Ovary (tissue), 9 donors: ENCODE results near the gene TTC9B. TPM values are rescaled to one million over a fixed set of nuclear protein-coding genes. Genes with fewer than 3 reads are reported as not detected.

Source experiments
- DNase-seq, 5 donors: peaks; one replicate each; pipeline ENCODE4 v3.0.0-alpha.2; 2019 to 2020
- H3K27ac ChIP-seq, 2 donors: fragments of 200-600 bp; one replicate each; pipeline versions ENCODE4 v1.5.1 to v1.8.0; 2019 to 2022
- H3K27me3 ChIP-seq: fragments of 200-600 bp; one replicate; pipeline ENCODE4 v1.8.0; 2022
- H3K36me3 ChIP-seq: fragments of 200-600 bp; sonication (generic); one replicate; pipeline ENCODE4 v1.5.1; 2019
- H3K4me1 ChIP-seq: one replicate; pipeline ENCODE4 v1.8.1; 2013; ENCODE audit warnings: mild to moderate bottlenecking, moderate library complexity; ENCODE audit not compliant: insufficient read depth
- H3K4me3 ChIP-seq: fragments of 200-600 bp; sonication (generic); one replicate; pipeline ENCODE4 v1.5.1; 2017
- H3K9me3 ChIP-seq, 2 donors: fragments of 200-600 bp in 1 of 2; sonication (generic) in 1 of 2; one replicate each; pipeline versions ENCODE4 v1.5.1 to v1.8.1; 2013 to 2019; ENCODE audit warnings: mild to moderate bottlenecking in 1 of 2, moderate library complexity in 1 of 2
- EP300 ChIP-seq: sonication (generic); formaldehyde crosslinking; IDR thresholded peaks from one replicate; pipeline ENCODE4 v1.6.1; 2017; ENCODE audit warnings: antibody characterized with exemption
- POLR2A ChIP-seq: fragments of 450-650 bp; IDR thresholded peaks from one replicate; pipeline ENCODE4 v1.6.1; 2017; ENCODE audit warnings: antibody characterized with exemption, mild to moderate bottlenecking, moderate library complexity
- WGBS, 3 donors: extraction: QIAGEN DNeasy Blood & Tissue Kit in 1 of 3; methylation state at CpG; one replicate each; pipeline versions ENCODE4 v1.1.5 to v1.1.7; 2013 to 2017; 5-methylcytosine and 5-hydroxymethylcytosine counted together
- intact Hi-C, 4 donors: fragments of 100-400 bp; cut with DNase I; formaldehyde crosslinking; loops; one replicate each; pipeline versions ENCODE4 v1.11.0 to v1.15.1; 2022 to 2023
- polyA plus RNA-seq, 2 donors: library from polyadenylated mRNA; stranded (reverse); fragments of 200-250 nt in 1 of 2; fragments of 350-450 nt in 1 of 2; fragmentation: Illumina TruSeq in 1 of 2; extraction: RNeasy Lipid Tissue Mini Kit (QIAGEN cat#74804) in 1 of 2; gene quantifications; one replicate each; pipeline ENCODE4 v1.2.3, GENCODE V29; 2013 to 2014
- total RNA-seq, 7 donors: library from RNA; depleted of rRNA in 2 of 7; stranded (reverse); fragments of >200 nt in 2 of 7; fragmentation: NEBNext Ultra II Directional in 3 of 7; extraction: Animal tissue kit (Norgen Biotek cat#: 25700) in 3 of 7; gene quantifications; one replicate each; pipeline versions ENCODE4 v1.1.0 to v1.2.4, GENCODE V29; 2016 to 2023
- TF ChIP-seq, protein P1 (sequence below), 3 donors: fragments of 450-650 bp in 2 of 3; fragments of 200-600 bp in 1 of 3; IDR thresholded peaks; one replicate each; pipeline versions ENCODE4 v1.5.1 to v1.8.0; 2016 to 2022; ENCODE audit warnings: antibody characterized with exemption in 3 of 3, mild to moderate bottlenecking in 1 of 3
- donor health status: DM: no; HTN: no; CAD: no; lungs with moderate emphysema.
- donor health status: DM: no; HTN: no; CAD: no.
- donor health status: Bipolar disorder and iron deficiency.
- donor health status: DM: yes; HTN: yes; CAD: no.
- donor health status: DM: no; HTN: no; CAD: no.
- donor health status: DM: yes; HTN: yes; CAD: no.

Gene TTC9B
- total and polyA plus RNA-seq, 9 donors, result not detected

DNA sequence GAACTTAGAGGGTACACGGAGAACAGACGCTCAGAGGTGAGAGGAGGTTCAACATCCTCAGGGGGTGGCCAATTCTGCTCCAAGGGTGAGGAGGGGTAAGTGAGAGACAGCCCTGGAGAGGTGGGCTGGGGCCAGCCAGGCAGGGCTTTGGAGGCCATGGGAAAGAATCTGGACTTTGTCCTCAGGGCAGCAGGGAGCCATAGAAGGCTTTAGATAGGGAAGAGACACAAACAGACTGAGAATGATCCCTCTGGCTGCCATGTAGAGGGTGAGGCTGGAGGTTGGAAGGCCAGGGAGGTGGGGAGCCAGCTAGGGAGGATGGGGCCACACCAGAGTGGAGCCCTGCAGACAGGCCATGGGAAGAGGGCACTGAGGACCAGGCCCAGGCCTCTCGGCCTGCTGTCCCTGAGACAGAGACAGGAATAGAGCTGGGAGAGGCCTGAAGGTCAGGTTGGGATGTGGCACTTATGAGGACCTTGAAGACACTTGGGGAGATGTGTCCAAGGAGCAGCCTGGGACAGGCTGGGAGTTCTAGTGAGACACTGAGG, 37.5 kb upstream of the TTC9B start:
- TF ChIP-seq, protein P1, sequence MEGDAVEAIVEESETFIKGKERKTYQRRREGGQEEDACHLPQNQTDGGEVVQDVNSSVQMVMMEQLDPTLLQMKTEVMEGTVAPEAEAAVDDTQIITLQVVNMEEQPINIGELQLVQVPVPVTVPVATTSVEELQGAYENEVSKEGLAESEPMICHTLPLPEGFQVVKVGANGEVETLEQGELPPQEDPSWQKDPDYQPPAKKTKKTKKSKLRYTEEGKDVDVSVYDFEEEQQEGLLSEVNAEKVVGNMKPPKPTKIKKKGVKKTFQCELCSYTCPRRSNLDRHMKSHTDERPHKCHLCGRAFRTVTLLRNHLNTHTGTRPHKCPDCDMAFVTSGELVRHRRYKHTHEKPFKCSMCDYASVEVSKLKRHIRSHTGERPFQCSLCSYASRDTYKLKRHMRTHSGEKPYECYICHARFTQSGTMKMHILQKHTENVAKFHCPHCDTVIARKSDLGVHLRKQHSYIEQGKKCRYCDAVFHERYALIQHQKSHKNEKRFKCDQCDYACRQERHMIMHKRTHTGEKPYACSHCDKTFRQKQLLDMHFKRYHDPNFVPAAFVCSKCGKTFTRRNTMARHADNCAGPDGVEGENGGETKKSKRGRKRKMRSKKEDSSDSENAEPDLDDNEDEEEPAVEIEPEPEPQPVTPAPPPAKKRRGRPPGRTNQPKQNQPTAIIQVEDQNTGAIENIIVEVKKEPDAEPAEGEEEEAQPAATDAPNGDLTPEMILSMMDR (IDR thresholded peaks at IDR 0.05), result no peak
- TF ChIP-seq EP300 (no peak), POLR2A (no peak)
- Histone ChIP-seq H3K27me3 (no peaks in the 10 kb centered on the region), H3K4me1 (no peaks in the 10 kb centered on the region), H3K9me3 (no peaks in the 10 kb centered on the region), H3K4me3 (no peak overlapping the region), H3K36me3 (no peaks in the 10 kb centered on the region), H3K27ac (no peak overlapping the region)
- WGBS, 3 donors, result 85 to 89% (median 88%) methylated on average over 3 of the region's 3 CpGs
- no peak for DNase-seq
- intact Hi-C loops, result no loop called here

DNA sequence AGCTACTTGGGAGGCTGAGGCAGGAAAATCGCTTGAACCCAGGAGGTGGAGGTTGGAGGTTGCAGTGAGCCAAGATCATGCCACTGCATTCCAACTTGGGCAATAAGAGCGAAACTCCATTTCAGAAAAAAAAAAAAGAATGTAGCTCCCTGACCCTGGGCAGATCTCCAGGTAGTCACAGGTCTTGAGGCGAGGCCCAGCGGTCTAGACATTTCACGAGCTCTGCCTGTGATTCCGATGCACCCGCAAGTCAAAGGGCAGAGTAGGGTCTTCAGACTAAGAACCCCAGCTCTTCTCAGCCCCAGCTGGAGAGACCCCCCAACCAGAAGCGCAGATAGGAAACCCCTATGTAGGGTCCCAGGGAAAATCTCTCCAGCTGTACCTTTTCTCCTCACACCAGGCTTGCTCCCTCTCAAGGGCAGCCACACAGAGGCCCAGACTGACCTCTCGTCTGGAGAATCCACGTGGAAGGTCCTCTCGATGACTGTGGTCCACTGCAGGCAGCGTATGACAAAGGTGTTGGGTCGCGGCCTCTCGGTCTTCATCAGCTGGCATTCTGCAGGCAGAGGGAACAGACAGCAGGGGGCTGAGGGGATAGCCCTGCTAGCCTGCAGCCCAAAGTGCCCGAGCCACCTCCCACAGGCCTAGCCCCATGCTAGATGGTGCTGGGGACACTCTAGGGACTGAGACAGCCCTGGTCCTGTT, 36.7 kb upstream of the TTC9B start:
- Histone ChIP-seq H3K27ac (no peak overlapping the region), H3K36me3 (no peaks in the 10 kb centered on the region), H3K9me3 (no peaks in the 10 kb centered on the region), H3K4me1 (no peaks in the 10 kb centered on the region), H3K4me3 (no peak overlapping the region), H3K27me3 (no peaks in the 10 kb centered on the region)
- WGBS, 3 donors, result 94 to 95% (median 95%) methylated on average over 16 of the region's 16 CpGs
- intact Hi-C loops, result no loop called here
- TF ChIP-seq, protein P1 (IDR thresholded peaks at IDR 0.05), result no peak
- TF ChIP-seq EP300, result no peak
- no peak for TF ChIP-seq POLR2A
- no peak for DNase-seq

DNA sequence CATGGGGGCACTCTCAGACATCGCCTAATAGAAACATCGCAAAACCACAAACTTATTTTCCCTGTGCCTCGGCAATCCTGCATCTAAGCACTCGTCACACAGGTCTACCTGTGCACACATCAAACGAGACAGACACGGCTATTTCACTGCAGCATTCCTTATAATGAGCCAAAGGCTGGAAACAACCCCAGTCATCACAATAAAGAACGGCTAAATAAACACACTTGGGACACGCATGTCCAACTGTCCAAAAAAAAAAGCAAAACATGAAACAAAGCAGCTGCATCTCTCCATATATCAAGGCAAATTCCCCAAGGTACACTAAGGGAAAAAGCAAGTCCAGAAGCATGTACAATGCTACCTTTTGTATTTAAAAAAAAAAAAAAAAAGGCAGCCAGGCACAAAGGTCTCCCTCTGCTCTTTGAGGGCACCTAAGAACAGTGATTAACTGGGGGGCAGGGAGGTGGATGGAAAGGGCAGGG, 35.5 kb upstream of the TTC9B start:
- Histone ChIP-seq H3K4me3 (no peak overlapping the region), H3K36me3 (no peaks in the 10 kb centered on the region), H3K27ac (no peak overlapping the region), H3K4me1 (no peaks in the 10 kb centered on the region), H3K9me3 (no peaks in the 10 kb centered on the region), H3K27me3 (no peaks in the 10 kb centered on the region)
- intact Hi-C loops, result no loop called here
- 26 to 47% (median 33%) methylated on average over 8 of the region's 8 CpGs for WGBS, 3 donors
- DNase-seq, result no peak
- TF ChIP-seq POLR2A (no peak), EP300 (no peak)
- TF ChIP-seq, protein P1 (IDR thresholded peaks at IDR 0.05), result no peak

DNA sequence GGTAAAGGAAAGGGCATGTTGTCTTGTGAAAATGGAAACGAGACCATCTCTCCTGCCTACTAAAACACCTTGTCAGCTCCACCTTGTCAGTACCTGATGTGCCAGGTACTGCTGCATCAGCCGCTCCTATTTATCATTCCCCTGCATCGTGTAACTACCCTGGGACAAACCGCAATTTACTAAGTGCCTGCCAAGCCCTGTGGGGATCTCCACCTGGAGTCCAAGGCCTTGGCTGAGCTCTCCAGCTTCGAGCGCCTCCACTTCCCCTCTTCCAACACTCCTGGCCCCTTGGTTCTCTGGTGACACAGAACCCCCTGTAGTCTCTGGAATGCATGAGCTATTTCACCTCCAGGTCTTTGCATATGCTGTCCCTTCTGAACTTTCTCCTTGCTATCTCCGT, 34.2 kb upstream of the TTC9B start:
- intact Hi-C loops, result no loop called here
- Histone ChIP-seq H3K4me1 (no peaks in the 10 kb centered on the region), H3K4me3 (no peak overlapping the region), H3K27ac (no peak overlapping the region), H3K9me3 (no peaks in the 10 kb centered on the region), H3K27me3 (no peaks in the 10 kb centered on the region), H3K36me3 (no peaks in the 10 kb centered on the region)
- 74 to 77% (median 77%) methylated on average over 7 of the region's 7 CpGs for WGBS, 3 donors
- no peak for DNase-seq
- TF ChIP-seq POLR2A (no peak), EP300 (no peak)
- TF ChIP-seq, protein P1 (IDR thresholded peaks at IDR 0.05), result no peak
